Mesendoderm (in vitro differentiated cells): ENCODE results near the gene ZFAND2A.
"Not testable (repeated sequence)": the region's sequence is repeated elsewhere in the genome, so short reads cannot be mapped to it uniquely, and the experiment has no call there.

Experiments used
- DNase-seq: peaks from one replicate; pipeline ENCODE4 v3.0.0; 2013
- H2AK5ac ChIP-seq: 2 replicates; pipeline ENCODE4 v1.6.1; 2013; ENCODE audit warnings: low read length, inconsistent platforms
- H2BK120ac ChIP-seq: 2 replicates; pipeline ENCODE4 v1.6.1; 2013; ENCODE audit warnings: low read depth, mild to moderate bottlenecking, low read length, moderate library complexity, mixed read lengths
- H2BK15ac ChIP-seq: replicated peaks from 2 replicates; pipeline ENCODE4 v1.6.1; 2013; ENCODE audit warnings: low read depth, mild to moderate bottlenecking, moderate library complexity
- H2BK5ac ChIP-seq: 2 replicates; pipeline ENCODE4 v1.6.1; 2013; ENCODE audit warnings: low read length, inconsistent platforms
- H3K18ac ChIP-seq: 2 replicates; pipeline ENCODE4 v1.6.1; 2013; ENCODE audit warnings: mild to moderate bottlenecking, low read length, mixed read lengths
- H3K23ac ChIP-seq: one replicate; pipeline ENCODE4 v1.6.1; 2013; ENCODE audit warnings: low read length
- H3K27ac ChIP-seq: 2 replicates; pipeline ENCODE4 v1.5.1; 2013; ENCODE audit warnings: low read depth, mild to moderate bottlenecking, inconsistent platforms, low read length, moderate library complexity
- H3K27me3 ChIP-seq: 2 replicates; pipeline ENCODE4 v1.6.1; 2013; ENCODE audit warnings: low read length, control low read depth, mild to moderate bottlenecking, inconsistent platforms; ENCODE audit not compliant: insufficient read depth, poor library complexity
- H3K36me3 ChIP-seq: 2 replicates; pipeline ENCODE4 v1.6.1; 2013; ENCODE audit warnings: low read length, inconsistent platforms; ENCODE audit not compliant: control insufficient read depth, insufficient read depth
- H3K4ac ChIP-seq: one replicate; pipeline ENCODE4 v1.6.1; 2013; ENCODE audit warnings: low read depth, mild to moderate bottlenecking, low read length, moderate library complexity
- H3K4me1 ChIP-seq: 2 replicates; pipeline ENCODE4 v1.6.1; 2013; ENCODE audit warnings: low read depth, low read length, inconsistent platforms; ENCODE audit not compliant: control insufficient read depth
- H3K4me2 ChIP-seq: 2 replicates; pipeline ENCODE4 v1.6.1; 2013; ENCODE audit warnings: low read length
- H3K4me3 ChIP-seq: 2 replicates; pipeline ENCODE4 v1.5.1; 2013; ENCODE audit warnings: mild to moderate bottlenecking, low read length
- H3K56ac ChIP-seq: one replicate; pipeline ENCODE4 v1.6.1; 2013; ENCODE audit warnings: low read length
- H3K79me1 ChIP-seq: 2 replicates; pipeline ENCODE4 v1.6.1; 2013; ENCODE audit warnings: low read length, inconsistent platforms
- H3K79me2 ChIP-seq: 2 replicates; pipeline ENCODE4 v1.6.1; 2013; ENCODE audit warnings: mild to moderate bottlenecking, low read length; ENCODE audit not compliant: control insufficient read depth, insufficient read depth
- H3K9ac ChIP-seq: 2 replicates; pipeline ENCODE4 v1.6.1; 2013; ENCODE audit warnings: low read length, inconsistent platforms
- H4K5ac ChIP-seq: one replicate; pipeline ENCODE4 v1.6.1; 2013; ENCODE audit warnings: low read length
- H4K8ac ChIP-seq: one replicate; pipeline ENCODE4 v1.6.1; 2013; ENCODE audit warnings: low read depth, mild to moderate bottlenecking, control low read depth, low read length, moderate library complexity
- WGBS: extraction: QIAGEN DNeasy Blood & Tissue Kit; methylation state at CpG from one replicate; pipeline ENCODE4 v1.1.7; 2013; ENCODE audit warnings: low lambda C conversion rate, missing lambda C conversion rate; ENCODE audit not compliant: insufficient coverage; ENCODE audit errors: extremely low coverage; 5-methylcytosine and 5-hydroxymethylcytosine counted together

ZFAND2A gene

DNA sequence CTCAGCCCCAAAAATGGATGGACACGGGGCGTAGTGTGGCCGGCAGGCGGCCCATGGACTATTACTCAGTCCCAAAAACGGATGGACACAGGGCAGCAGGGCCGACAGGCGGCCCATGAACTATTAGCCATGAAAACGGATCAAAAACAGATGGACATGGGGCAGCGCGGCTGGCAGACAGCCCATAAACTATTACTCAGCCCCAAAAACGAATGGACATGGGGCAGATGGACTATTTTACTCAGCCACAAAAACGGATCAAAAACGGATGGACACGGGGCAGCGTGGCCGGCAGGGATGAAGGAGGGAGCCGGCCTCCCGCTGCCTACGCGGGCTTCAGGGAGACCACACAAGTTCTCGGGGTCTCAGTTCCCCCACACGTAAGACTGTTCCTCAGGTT lies 39.2 kb downstream of the ZFAND2A start:
- Histone ChIP-seq H3K18ac (no peak overlapping the region), H3K4me3 (no peak overlapping the region), H3K27me3 (no peaks in the 10 kb centered on the region), H3K79me1 (peaks cover 8% of the 10 kb centered on the region), H2AK5ac (no peak overlapping the region), H3K56ac (no peak overlapping the region), H3K27ac (no peak overlapping the region), H3K4me1 (no peaks in the 10 kb centered on the region), H3K4me2 (no peak overlapping the region), H4K5ac (no peak overlapping the region), H3K23ac (no peak overlapping the region), H2BK5ac (no peak overlapping the region), H3K36me3 (no peaks in the 10 kb centered on the region), H3K9ac (no peak overlapping the region), H2BK120ac (no peak overlapping the region), H4K8ac (no peak overlapping the region), H2BK15ac (no peak overlapping the region), H3K4ac (no peak overlapping the region), H3K79me2 (peaks cover 4% of the 10 kb centered on the region)
- WGBS, result no CpG with 5 or more reads among the region's 22 CpGs
- DNase-seq, result no peak

- WGBS, result no CpG with 5 or more reads among the region's 5 CpGs
- Histone ChIP-seq H3K56ac (no peak overlapping the region), H2BK15ac (no peak overlapping the region), H3K27ac (no peak overlapping the region), H3K23ac (no peak overlapping the region), H3K27me3 (no peaks in the 10 kb centered on the region), H3K4me1 (no peaks in the 10 kb centered on the region), H2BK120ac (no peak overlapping the region), H4K5ac (no peak overlapping the region), H2BK5ac (no peak overlapping the region), H3K4ac (no peak overlapping the region), H3K18ac (no peak overlapping the region), H3K9ac (no peak overlapping the region), H3K79me2 (peaks cover 4% of the 10 kb centered on the region), H4K8ac (no peak overlapping the region), H3K4me2 (no peak overlapping the region), H3K36me3 (no peaks in the 10 kb centered on the region), H3K4me3 (no peak overlapping the region), H2AK5ac (no peak overlapping the region), H3K79me1 (peaks cover 7% of the 10 kb centered on the region)
- DNase-seq, result no peak
Observed at GRCh38 chr7:1119201-1119600, 40.8 kb downstream of the ZFAND2A start.

DNA sequence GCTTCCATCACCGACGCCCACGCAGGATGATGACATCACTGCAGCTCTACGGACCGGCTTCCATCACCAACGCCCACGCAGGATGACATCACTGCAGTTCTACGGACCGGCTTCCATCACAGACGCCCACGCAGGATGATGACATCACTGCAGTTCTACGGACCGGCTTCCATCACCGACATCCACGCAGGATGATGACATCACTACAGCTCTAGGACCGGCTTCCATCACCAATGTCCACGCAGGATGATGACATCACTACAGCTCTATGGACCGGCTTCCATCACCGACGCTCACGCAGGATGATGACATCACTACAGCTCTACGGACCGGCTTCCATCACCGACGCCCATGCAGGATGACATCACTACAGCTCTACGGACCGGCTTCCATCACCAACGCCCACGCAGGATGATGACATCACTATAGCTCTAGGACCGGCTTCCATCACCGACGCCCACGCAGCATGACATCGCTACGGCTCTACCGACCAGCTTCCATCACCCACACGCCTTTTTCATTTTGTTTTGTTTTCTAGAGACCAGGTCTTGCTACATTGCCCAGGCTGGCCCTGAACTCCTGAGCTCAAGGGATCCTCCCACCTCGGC lies 42.6 kb downstream of the ZFAND2A start:
- no peak overlapping the region for H4K8ac ChIP-seq
- H3K23ac ChIP-seq, result no peak overlapping the region
- H3K9ac ChIP-seq, result no peak overlapping the region
- no peak overlapping the region for H3K4me2 ChIP-seq
- peaks cover 4% of the 10 kb centered on the region for H3K79me2 ChIP-seq
- H3K4me3 ChIP-seq, result no peak overlapping the region
- H2AK5ac ChIP-seq, result no peak overlapping the region
- DNase-seq, result no peak
- no peaks in the 10 kb centered on the region for H3K36me3 ChIP-seq
- no peak overlapping the region for H3K56ac ChIP-seq
- H4K5ac ChIP-seq, result no peak overlapping the region
- no peak overlapping the region for H2BK120ac ChIP-seq
- H3K27ac ChIP-seq, result no peak overlapping the region
- H3K27me3 ChIP-seq, result no peaks in the 10 kb centered on the region
- no CpG with 5 or more reads among the region's 38 CpGs for WGBS
- H3K4ac ChIP-seq, result no peak overlapping the region
- H2BK15ac ChIP-seq, result no peak overlapping the region
- no peak overlapping the region for H2BK5ac ChIP-seq
- H3K79me1 ChIP-seq, result peaks cover 4% of the 10 kb centered on the region
- H3K4me1 ChIP-seq, result no peaks in the 10 kb centered on the region
- H3K18ac ChIP-seq, result no peak overlapping the region

GRCh38 chr7:1116383-1117008 lies 43.5 kb downstream of the ZFAND2A start:
- H3K4me3 ChIP-seq, H3K4me2 ChIP-seq, H3K79me2 ChIP-seq, H3K23ac ChIP-seq, H4K5ac ChIP-seq, H3K9ac ChIP-seq, H3K18ac ChIP-seq, DNase-seq, H3K79me1 ChIP-seq, H3K56ac ChIP-seq, H2BK5ac ChIP-seq, H2AK5ac ChIP-seq, H2BK15ac ChIP-seq, H3K27me3 ChIP-seq, H2BK120ac ChIP-seq, H4K8ac ChIP-seq, H3K4ac ChIP-seq, H3K27ac ChIP-seq, H3K36me3 ChIP-seq, H3K4me1 ChIP-seq: not testable (repeated sequence)
- WGBS, result no CpG with 5 or more reads among the region's 49 CpGs

DNA sequence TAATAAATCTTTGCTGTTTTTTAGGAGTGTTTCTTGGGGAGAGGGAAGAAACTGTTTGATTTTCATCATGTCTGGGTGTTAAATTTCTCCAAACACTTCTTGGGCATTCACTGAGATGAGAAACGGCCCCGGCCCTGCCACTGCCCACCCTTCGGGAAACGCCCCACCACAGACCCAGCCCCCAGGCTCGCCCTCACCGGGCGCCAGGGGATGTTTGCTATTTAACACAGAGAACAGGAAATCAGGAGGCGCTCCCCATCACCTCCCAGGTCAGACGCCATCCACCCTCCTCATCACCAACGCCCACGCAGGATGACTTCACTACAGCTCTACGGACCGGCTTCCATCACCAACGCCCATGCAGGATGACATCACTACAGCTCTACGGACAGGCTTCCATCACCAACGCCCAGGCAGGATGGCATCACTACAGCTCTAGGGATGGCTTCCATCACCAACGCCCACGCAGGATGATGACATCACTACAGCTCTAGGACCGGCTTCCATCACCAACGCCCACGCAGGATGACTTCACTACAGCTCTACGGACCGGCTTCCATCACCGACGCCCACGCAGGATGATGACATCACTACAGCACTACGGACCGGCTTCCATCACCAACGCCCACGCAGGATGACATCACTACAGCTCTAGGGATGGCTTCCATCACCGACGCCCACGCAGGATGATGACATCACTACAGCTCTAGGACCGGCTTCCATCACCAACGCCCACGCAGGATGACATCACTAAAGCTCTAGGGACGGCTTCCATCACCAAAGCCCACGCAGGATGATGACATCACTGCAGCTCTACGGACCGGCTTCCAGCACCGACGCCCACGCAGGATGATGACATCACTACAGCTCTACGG lies 44.6 kb downstream of the ZFAND2A start:
- not testable (repeated sequence) for H3K4me1 ChIP-seq, H3K79me1 ChIP-seq, DNase-seq, H3K4me3 ChIP-seq, H4K5ac ChIP-seq, H3K18ac ChIP-seq, H2AK5ac ChIP-seq, H3K79me2 ChIP-seq, H3K9ac ChIP-seq, H4K8ac ChIP-seq, H3K27me3 ChIP-seq, H2BK5ac ChIP-seq, H3K4ac ChIP-seq, H3K27ac ChIP-seq, H3K23ac ChIP-seq, H3K4me2 ChIP-seq, H2BK15ac ChIP-seq, H2BK120ac ChIP-seq, H3K56ac ChIP-seq, H3K36me3 ChIP-seq
- WGBS, result no CpG with 5 or more reads among the region's 44 CpGs
